PC-3 (cell line): ENCODE measurements around the gene VTCN1. TPM values are rescaled to one million over a fixed set of nuclear protein-coding genes. Genes with fewer than 3 reads are reported as not detected.

Source experiments
- ATAC-seq: fragments of 200-7000 bp; cut with Tn5 transposase; 2 replicates; pipeline ENCODE4 v1.9.1; 2020; ENCODE audit warnings: mild to moderate bottlenecking, moderate library complexity
- BruUV-seq: library from RNA; stranded (reverse); fragments of 400-500 nt; replicated peaks from 2 replicates; lab custom pipeline; 2021; lab: Mats Ljungman, UMichigan
- CTCF ChIA-PET: fragments of 300-600 bp; sonication (Branson Sonifier 250); formaldehyde crosslinking; loops from one replicate; lab custom pipeline; 2022; ENCODE audit warnings: antibody characterized with exemption; lab: Charles Lee
- POLR2A ChIA-PET: fragments of 300-600 bp; sonication (Branson Sonifier 250); formaldehyde crosslinking; loops from one replicate; lab custom pipeline; 2022; ENCODE audit warnings: antibody characterized with exemption; ENCODE audit not compliant: unreplicated experiment; lab: Charles Lee
- DNase-seq: peaks from one replicate; pipeline ENCODE4 v3.0.0-alpha.2; 2015
- H2AFZ ChIP-seq: fragments of 300-600 bp; sonication (generic); 2 replicates; pipeline ENCODE4 v1.6.0; 2016; ENCODE audit warnings: antibody characterized with exemption, low read length
- H3F3A ChIP-seq: fragments of 300-600 bp; sonication (generic); one replicate; pipeline ENCODE4 v1.6.0; 2017; ENCODE audit warnings: antibody characterized with exemption, low read length, control low read depth, mild to moderate bottlenecking; ENCODE audit not compliant: unreplicated experiment
- H3K27ac ChIP-seq: fragments of 300-600 bp; sonication (generic); 2 replicates; pipeline ENCODE4 v1.5.1; 2016; ENCODE audit warnings: mild to moderate bottlenecking, low read length
- H3K27me3 ChIP-seq: fragments of 300-600 bp; sonication (generic); 2 replicates; pipeline ENCODE4 v1.6.1; 2016; ENCODE audit warnings: low read length, mixed read lengths
- H3K36me3 ChIP-seq: fragments of 300-600 bp; sonication (generic); 2 replicates; pipeline ENCODE4 v1.6.1; 2016; ENCODE audit warnings: low read depth, mixed run types, low read length, mixed read lengths
- H3K4me1 ChIP-seq: fragments of 300-600 bp; sonication (generic); 2 replicates; pipeline ENCODE4 v1.5.1; 2016; ENCODE audit warnings: low read length; ENCODE audit not compliant: insufficient read depth
- H3K4me2 ChIP-seq: fragments of 300-600 bp; sonication (generic); 2 replicates; pipeline ENCODE4 v1.6.0; 2016; ENCODE audit warnings: low read length
- H3K4me3 ChIP-seq: fragments of 300-600 bp; sonication (generic); 2 replicates; pipeline ENCODE4 v1.5.1; 2016; ENCODE audit warnings: mild to moderate bottlenecking, low read length, mixed read lengths
- H3K79me2 ChIP-seq: fragments of 300-600 bp; sonication (generic); 2 replicates; pipeline ENCODE4 v1.6.1; 2017; ENCODE audit warnings: low read length, mixed read lengths
- H3K9ac ChIP-seq: fragments of 300-600 bp; sonication (generic); 2 replicates; pipeline ENCODE4 v1.6.0; 2016; ENCODE audit warnings: mild to moderate bottlenecking, low read length
- H3K9me2 ChIP-seq: fragments of 300-600 bp; sonication (generic); replicated peaks from 2 replicates; pipeline ENCODE4 v1.6.1; 2016; ENCODE audit warnings: mixed run types, low read length, mixed read lengths
- H3K9me3 ChIP-seq: fragments of 300-600 bp; sonication (generic); 2 replicates; pipeline ENCODE4 v1.6.1; 2016; ENCODE audit warnings: low read length, mixed read lengths
- H4K20me1 ChIP-seq: fragments of 300-600 bp; sonication (generic); 2 replicates; pipeline ENCODE4 v1.6.1; 2016; ENCODE audit warnings: low read length, mixed read lengths
- CTCF ChIP-seq: fragments of 300-600 bp; sonication (generic); conservative IDR thresholded peaks from 2 replicates; pipeline ENCODE4 v1.5.1; 2017; ENCODE audit warnings: antibody characterized with exemption, low read depth, mild to moderate bottlenecking, low read length
- EZH2 ChIP-seq: fragments of 300-600 bp; sonication (generic); IDR thresholded peaks from one replicate; pipeline ENCODE4 v1.6.1; 2017; ENCODE audit warnings: antibody characterized with exemption, mild to moderate bottlenecking, low read length; ENCODE audit not compliant: unreplicated experiment
- EZH2phosphoT487 ChIP-seq: fragments of 300-600 bp; sonication (generic); IDR thresholded peaks from 2 replicates; pipeline ENCODE4 v1.6.1; 2018; ENCODE audit warnings: mild to moderate bottlenecking, antibody characterized with exemption, low read length, borderline replicate concordance
- intact Hi-C: fragments of 100-400 bp; cut with micrococcal nuclease; formaldehyde crosslinking; loops from 2 replicates; pipeline ENCODE4 v1.9.0; 2023
- microRNA-seq: library from miRNA; unstranded; fragments of <30 nt; microRNA quantifications from one replicate; pipeline ENCODE4 v1.1.0, GENCODE V29; 2020; ENCODE audit not compliant: unreplicated experiment
- total RNA-seq: library from RNA; depleted of rRNA; stranded (reverse); fragments of >200 nt; gene quantifications from 2 replicates; pipeline ENCODE4 v1.2.3, GENCODE V29; 2014; rRNA removed

VTCN1 gene
- total RNA-seq, 1 experiment from 2014 or later, result not detected

GRCh38 chr1:117094841-117095604 is 115.7 kb downstream of the VTCN1 start:
- TF ChIP-seq CTCF (no peak), EZH2 (no peak), EZH2phosphoT487 (no peak)
- ATAC-seq (no peak), DNase-seq (no peak)
- peaks cover 20% of the 10 kb centered on the region for H3K4me1 ChIP-seq
- no peak overlapping the region for H3K9ac ChIP-seq
- H3K79me2 ChIP-seq, result no peaks in the 10 kb centered on the region
- no peak overlapping the region for H3K4me3 ChIP-seq
- no peaks in the 10 kb centered on the region for H4K20me1 ChIP-seq
- no peaks in the 10 kb centered on the region for H3K9me3 ChIP-seq
- H2AFZ ChIP-seq, result no peak overlapping the region
- CTCF ChIA-PET, result no interaction called here
- no peak overlapping the region for H3K4me2 ChIP-seq
- intact Hi-C loops, result no loop called here
- BruUV-seq, result no TSS peak
- peaks cover 4% of the 10 kb centered on the region for H3F3A ChIP-seq
- peaks cover 42% of the 10 kb centered on the region for H3K36me3 ChIP-seq
- H3K27ac ChIP-seq, result no peak overlapping the region
- POLR2A ChIA-PET, result no interaction called here
- no peaks in the 10 kb centered on the region for H3K27me3 ChIP-seq
- no peaks in the 10 kb centered on the region for H3K9me2 ChIP-seq

- H4K20me1 ChIP-seq, result no peaks in the 10 kb centered on the region
- ATAC-seq, result peak; percentile 24; the same call in 1 of the 2 replicates
- peaks cover 20% of the 10 kb centered on the region for H3K4me1 ChIP-seq
- H2AFZ ChIP-seq, result no peak overlapping the region
- no peaks in the 10 kb centered on the region for H3K79me2 ChIP-seq
- intact Hi-C loops, result loop anchor here (2.0 kb wide), 1 partner anchor 17 kb away; no protein-coding TSS in a partner anchor
- H3K36me3 ChIP-seq, result peaks cover 41% of the 10 kb centered on the region
- H3K27ac ChIP-seq, result peak overlapping the region; percentile 69
- POLR2A ChIA-PET, result no interaction called here
- BruUV-seq, result no TSS peak
- peak overlapping the region; percentile 12; the same call in 1 of the 2 replicates for H3K9ac ChIP-seq
- no peaks in the 10 kb centered on the region for H3K27me3 ChIP-seq
- H3K9me3 ChIP-seq, result no peaks in the 10 kb centered on the region
- H3F3A ChIP-seq, result peaks cover 4% of the 10 kb centered on the region
- H3K4me3 ChIP-seq, result no peak overlapping the region
- CTCF ChIA-PET, result interaction anchor here (0.5 kb wide), 2 partner anchors 28 to 65 kb away, joined by 3 read pairs; no protein-coding TSS in a partner anchor
- no peak for TF ChIP-seq EZH2
- no peak for TF ChIP-seq EZH2phosphoT487
- peak; percentile 46 for TF ChIP-seq CTCF
- peak; percentile 52 for DNase-seq
- peak overlapping the region; percentile 20 for H3K4me2 ChIP-seq
- no peaks in the 10 kb centered on the region for H3K9me2 ChIP-seq
These were observed 116.7 kb downstream of the VTCN1 start for GRCh38 chr1:117093870-117094621.

Small RNA genes within 50 kb of the gene (microRNA-seq; reads per million reads assigned to microRNA genes)
- gene MIR942, result 22.8 reads per million, percentile 48 among the genes with 10 or more reads in this experiment

Other genes starting within 250 kb of the VTCN1 start
- 0.17 and 0.36 TPM in 2 replicates for gene CD101, start 209.2 kb downstream of the VTCN1 start, total RNA-seq
- gene TTF2, start 150.6 kb downstream of the VTCN1 start, total RNA-seq, result 25.1 and 28.8 TPM in 2 replicates
- 3.1 and 4.3 TPM in 2 replicates for gene TRIM45, start 89.2 kb downstream of the VTCN1 start, total RNA-seq
- gene MAN1A2, start 156.5 kb upstream of the VTCN1 start, total RNA-seq, result 18.0 and 21.1 TPM in 2 replicates